Upper lobe of right lung (tissue), 1 donor: ENCODE results near the gene RREB1. TPM values are rescaled to one million over a fixed set of nuclear protein-coding genes. Genes with fewer than 3 reads are reported as not detected.

Experiments used
- ATAC-seq: fragments of 200-7000 bp; cut with Tn5 transposase; one replicate; pipeline ENCODE4 v1.9.1; 2020; ENCODE audit warnings: mild to moderate bottlenecking, moderate library complexity
- DNase-seq: peaks from one replicate; pipeline ENCODE4 v3.0.0-alpha.2; 2020
- H3K27ac ChIP-seq: fragments of 200-600 bp; one replicate; pipeline ENCODE4 v1.8.0; 2022
- H3K27me3 ChIP-seq: fragments of 200-600 bp; one replicate; pipeline ENCODE4 v1.8.0; 2022; ENCODE audit warnings: mild to moderate bottlenecking
- H3K36me3 ChIP-seq: fragments of 200-600 bp; one replicate; pipeline ENCODE4 v1.8.0; 2022
- H3K4me1 ChIP-seq: fragments of 200-600 bp; one replicate; pipeline ENCODE4 v1.8.0; 2022
- H3K4me3 ChIP-seq: fragments of 200-600 bp; one replicate; pipeline ENCODE4 v1.8.0; 2022; ENCODE audit warnings: mild to moderate bottlenecking
- H3K9me3 ChIP-seq: fragments of 200-600 bp; one replicate; pipeline ENCODE4 v1.8.0; 2022
- intact Hi-C: fragments of 100-400 bp; cut with DNase I; formaldehyde crosslinking; loops from one replicate; pipeline ENCODE4 v1.11.0; 2022
- total RNA-seq: library from RNA; stranded (reverse); fragmentation: NEBNext Ultra II Directional; extraction: Animal tissue kit (Norgen Biotek cat#: 25700); gene quantifications from one replicate; pipeline ENCODE4 v1.2.1, GENCODE V29; 2021
- TF ChIP-seq, protein P1 (sequence below): fragments of 200-600 bp; IDR thresholded peaks from one replicate; pipeline ENCODE4 v1.8.0; 2022; ENCODE audit warnings: antibody characterized with exemption
- donor health status: DM: no; HTN: yes; CAD: no; lungs with severe emphysema.

Gene RREB1
- total RNA-seq, 1 donor from 2014 or later, result 60.2 TPM

DNA sequence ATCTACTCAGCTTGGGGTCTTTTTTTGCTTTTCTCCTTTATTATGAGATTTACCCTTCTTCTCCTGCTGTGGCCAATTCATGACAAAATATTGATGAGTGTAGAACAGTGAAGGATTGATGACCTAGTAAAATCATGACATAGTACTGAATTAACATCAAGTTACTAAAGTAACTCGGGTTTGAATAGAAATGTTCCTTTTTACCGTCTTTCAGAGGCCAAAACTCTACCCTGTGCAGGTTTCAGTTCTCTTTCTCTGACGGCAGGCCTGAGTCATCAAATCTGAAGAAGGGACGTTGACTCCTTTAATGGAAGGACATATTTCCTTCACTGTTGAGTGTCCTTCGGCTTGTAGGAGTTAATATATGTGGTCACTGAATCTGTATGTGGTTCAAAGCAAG, 80.7 kb downstream of the RREB1 start:
- H3K27me3 ChIP-seq, result no peaks in the 10 kb centered on the region
- TF ChIP-seq, protein P1, sequence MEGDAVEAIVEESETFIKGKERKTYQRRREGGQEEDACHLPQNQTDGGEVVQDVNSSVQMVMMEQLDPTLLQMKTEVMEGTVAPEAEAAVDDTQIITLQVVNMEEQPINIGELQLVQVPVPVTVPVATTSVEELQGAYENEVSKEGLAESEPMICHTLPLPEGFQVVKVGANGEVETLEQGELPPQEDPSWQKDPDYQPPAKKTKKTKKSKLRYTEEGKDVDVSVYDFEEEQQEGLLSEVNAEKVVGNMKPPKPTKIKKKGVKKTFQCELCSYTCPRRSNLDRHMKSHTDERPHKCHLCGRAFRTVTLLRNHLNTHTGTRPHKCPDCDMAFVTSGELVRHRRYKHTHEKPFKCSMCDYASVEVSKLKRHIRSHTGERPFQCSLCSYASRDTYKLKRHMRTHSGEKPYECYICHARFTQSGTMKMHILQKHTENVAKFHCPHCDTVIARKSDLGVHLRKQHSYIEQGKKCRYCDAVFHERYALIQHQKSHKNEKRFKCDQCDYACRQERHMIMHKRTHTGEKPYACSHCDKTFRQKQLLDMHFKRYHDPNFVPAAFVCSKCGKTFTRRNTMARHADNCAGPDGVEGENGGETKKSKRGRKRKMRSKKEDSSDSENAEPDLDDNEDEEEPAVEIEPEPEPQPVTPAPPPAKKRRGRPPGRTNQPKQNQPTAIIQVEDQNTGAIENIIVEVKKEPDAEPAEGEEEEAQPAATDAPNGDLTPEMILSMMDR, result no peak
- ATAC-seq (peak; percentile 80), DNase-seq (no peak)
- H3K4me3 ChIP-seq, result no peak overlapping the region
- peaks cover 73% of the 10 kb centered on the region for H3K36me3 ChIP-seq
- intact Hi-C loops, result no loop called here
- no peaks in the 10 kb centered on the region for H3K9me3 ChIP-seq
- peaks cover 4% of the 10 kb centered on the region for H3K4me1 ChIP-seq
- peak overlapping the region; percentile 14 for H3K27ac ChIP-seq

DNA sequence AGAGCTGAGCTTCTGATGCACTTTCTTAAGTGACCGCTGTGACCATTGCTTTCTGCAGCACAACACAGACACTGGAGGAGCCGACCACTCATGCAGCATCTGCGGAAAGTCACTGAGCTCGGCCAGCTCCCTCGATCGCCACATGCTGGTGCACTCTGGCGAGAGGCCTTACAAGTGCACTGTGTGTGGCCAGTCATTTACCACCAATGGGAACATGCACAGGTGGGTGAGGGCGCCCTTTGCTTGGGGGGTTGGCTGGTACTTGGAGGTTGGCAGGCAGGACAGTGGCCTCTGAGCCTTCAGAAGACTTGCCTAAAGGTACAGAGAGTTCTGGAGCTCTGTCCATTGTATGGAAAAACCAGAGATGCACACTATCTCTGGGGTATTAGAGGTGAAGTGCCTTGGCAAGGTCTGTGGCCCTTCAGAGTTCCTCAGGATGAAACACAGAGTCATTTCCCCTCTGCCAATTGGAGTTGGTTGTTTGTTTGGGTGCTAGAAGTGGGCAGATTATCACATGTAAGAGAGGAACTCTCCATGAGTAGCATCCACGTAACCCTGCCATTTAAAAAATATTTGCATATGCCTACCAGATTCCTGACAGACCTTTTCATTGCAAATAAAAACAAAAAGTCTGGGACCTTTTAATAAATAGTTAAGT, 81.5 kb downstream of the RREB1 start:
- peaks cover 4% of the 10 kb centered on the region for H3K4me1 ChIP-seq
- no peak overlapping the region for H3K4me3 ChIP-seq
- intact Hi-C loops, result no loop called here
- H3K27me3 ChIP-seq, result no peaks in the 10 kb centered on the region
- peaks cover 69% of the 10 kb centered on the region for H3K36me3 ChIP-seq
- DNase-seq, result no peak
- H3K27ac ChIP-seq, result no peak overlapping the region
- TF ChIP-seq, protein P1, result no peak
- no peaks in the 10 kb centered on the region for H3K9me3 ChIP-seq
- ATAC-seq, result no peak

- no peak overlapping the region for H3K27ac ChIP-seq
- H3K4me3 ChIP-seq, result no peak overlapping the region
- no peak for DNase-seq
- H3K27me3 ChIP-seq, result no peaks in the 10 kb centered on the region
- H3K9me3 ChIP-seq, result no peaks in the 10 kb centered on the region
- peaks cover 13% of the 10 kb centered on the region for H3K4me1 ChIP-seq
- intact Hi-C loops, result no loop called here
- TF ChIP-seq, protein P1, result no peak
- peaks cover 55% of the 10 kb centered on the region for H3K36me3 ChIP-seq
- ATAC-seq, result no peak
Observed at GRCh38 chr6:7190791-7191190, 83.0 kb downstream of the RREB1 start.

DNA sequence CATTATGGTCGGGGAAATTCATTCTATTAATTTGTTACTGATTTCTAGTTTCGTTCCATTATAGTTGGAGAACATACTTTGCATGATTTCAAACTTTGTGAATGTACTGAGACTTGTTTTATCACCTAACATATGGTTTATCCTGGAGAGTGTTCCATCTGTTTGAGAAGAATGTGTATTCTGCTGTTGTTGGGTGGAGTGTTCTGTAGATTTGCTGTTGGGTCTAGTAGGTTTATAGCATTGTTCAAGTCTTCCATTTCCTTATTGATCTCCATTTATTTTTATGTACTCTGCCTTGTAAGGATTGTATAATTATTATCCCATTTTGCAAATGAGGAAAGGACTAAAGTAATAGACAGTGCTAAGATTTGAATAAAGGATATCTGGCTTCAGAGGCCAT, 85.4 kb downstream of the RREB1 start:
- no peak for DNase-seq
- Histone ChIP-seq H3K36me3 (peaks cover 47% of the 10 kb centered on the region), H3K4me3 (no peak overlapping the region), H3K9me3 (no peaks in the 10 kb centered on the region), H3K4me1 (peaks cover 10% of the 10 kb centered on the region), H3K27me3 (no peaks in the 10 kb centered on the region), H3K27ac (no peak overlapping the region)
- TF ChIP-seq, protein P1, result no peak
- intact Hi-C loops, result no loop called here
- ATAC-seq, result no peak

GRCh38 chr6:7194657-7195056, 86.9 kb downstream of the RREB1 start:
- TF ChIP-seq, protein P1, result no peak
- H3K27ac ChIP-seq, result no peak overlapping the region
- peaks cover 14% of the 10 kb centered on the region for H3K4me1 ChIP-seq
- intact Hi-C loops, result no loop called here
- no peaks in the 10 kb centered on the region for H3K9me3 ChIP-seq
- ATAC-seq (no peak), DNase-seq (no peak)
- no peak overlapping the region for H3K4me3 ChIP-seq
- peaks cover 42% of the 10 kb centered on the region for H3K36me3 ChIP-seq
- no peaks in the 10 kb centered on the region for H3K27me3 ChIP-seq
